ENCODE measurements around the gene SIDT2. TPM values are rescaled to one million over a fixed set of nuclear protein-coding genes. Genes with fewer than 3 reads are reported as not detected.
A peak's percentile ranks its signal among the peaks of the same experiment; 100 is the strongest.

Gene SIDT2
- total and polyA plus RNA-seq, 2 of the 4 experiments (the other 2 are of a cell fraction) = 7.3 to 30.3 TPM

GRCh38 chr11:117182551-117182935 is 4.0 kb downstream of the SIDT2 start:
- in situ Hi-C loops (cut with MboI; ENCODE audit: low sequenced_read_pairs) (no loop called here), intact Hi-C loops (cut with micrococcal nuclease) (no loop called here), dilution Hi-C loops (cut with HindIII; ENCODE audit: low sequenced_read_pairs, unreplicated experiment) (no loop called here)
- Histone ChIP-seq H3K9me3 (ENCODE audit: control insufficient read depth, insufficient read depth, low read length) (no peaks in the 10 kb centered on the region), H3K23ac (ENCODE audit: low read depth, low read length) (no peak overlapping the region), H3K27me3 (ENCODE audit: control insufficient read depth, insufficient read depth, low read length) (no peaks in the 10 kb centered on the region), H3K4me3 (ENCODE audit: insufficient read depth, low read depth, low read length) (no peak overlapping the region), H2BK15ac (ENCODE audit: low read depth, low read length) (no peak overlapping the region), H3K27ac (ENCODE audit: insufficient read depth, low read length) (no peak overlapping the region), H3K79me1 (ENCODE audit: low read depth in 1 of 2, low read length in 2 of 2) (peaks cover 21 to 31% of the 10 kb centered on the region in 2 experiments), H2AK9ac (replicated peaks; ENCODE audit: low read depth, low read length, poor library complexity) (peak overlapping the region; percentile 5), H4K91ac (ENCODE audit: insufficient read depth, low read depth, low read length) (no peak overlapping the region), H3K56ac (ENCODE audit: extremely low read depth, insufficient read depth, low read length) (no peak overlapping the region), H4K5ac (ENCODE audit: low read depth, low read length) (no peak overlapping the region), H3K4me1 (ENCODE audit: control insufficient read depth, insufficient read depth, low read length) (peaks cover 13% of the 10 kb centered on the region), H2AFZ (replicated peaks; ENCODE audit: low read length, poor library complexity) (no peak overlapping the region), H2BK120ac (ENCODE audit: low read depth, low read length) (no peak overlapping the region), H4K20me1 (ENCODE audit: insufficient read depth, low read length) (no peaks in the 10 kb centered on the region; the same call in 1 of the 2 replicates), H2AK5ac (ENCODE audit: low read depth, low read length) (no peak overlapping the region), H2BK20ac (ENCODE audit: low read depth, low read length) (no peak overlapping the region), H2BK5ac (ENCODE audit: low read depth, low read length, poor library complexity, severe bottlenecking) (no peak overlapping the region), H3K4me2 (ENCODE audit: low read depth, low read length) (no peak overlapping the region), H3K18ac (ENCODE audit: low read depth, low read length) (no peak overlapping the region), H3K9me1 (ENCODE audit: insufficient read depth, low read length) (peaks cover 8% of the 10 kb centered on the region), H4K8ac (ENCODE audit: low read depth in 2 of 2, low read length in 2 of 2) (no peak overlapping the region), H3K4ac (ENCODE audit: low read depth, low read length) (no peak overlapping the region), H3K9ac (ENCODE audit: low read depth, low read length) (no peak overlapping the region), H3K14ac (replicated peaks; ENCODE audit: low read depth, low read length) (no peak overlapping the region), H3K36me3 (ENCODE audit: control insufficient read depth, insufficient read depth, low read length) (peaks cover 34% of the 10 kb centered on the region)
- ChIA-PET POLR2A (ENCODE audit: unreplicated experiment) (no interaction called here), CTCF (no interaction called here)
- WGBS, 2 experiments (ENCODE audit: extremely low coverage in 2 of 2, insufficient read length in 1 of 2) = 100% methylated on average over 1 of the region's 10 CpGs; no CpG with 5 or more reads in 1 of the 2 experiments
- ATAC-seq (ENCODE audit: low read depth) (no peak), DNase-seq (no peak)
- BruUV-seq (replicated peaks) = no TSS peak
- TF ChIP-seq FOS (IDR thresholded peaks at IDR 0.05; ENCODE audit: low read depth, low read length) (no peak), USF2 (IDR thresholded peaks at IDR 0.05; ENCODE audit: low read depth, low read length) (no peak), MAFK (IDR thresholded peaks at IDR 0.05; ENCODE audit: low read depth, low read length) (no peak), MAZ (IDR thresholded peaks at IDR 0.05; ENCODE audit: borderline replicate concordance, low read depth, low read length) (no peak), NFE2L2 (IDR thresholded peaks at IDR 0.05; ENCODE audit: low read depth, low read length) (no peak), RAD21 (IDR thresholded peaks at IDR 0.05; ENCODE audit: low read length) (no peak), RCOR1 (IDR thresholded peaks at IDR 0.05; ENCODE audit: insufficient replicate concordance, low read length) (no peak), MXI1 (IDR thresholded peaks at IDR 0.05; ENCODE audit: borderline replicate concordance, low read depth, low read length) (no peak), CTCF (conservative IDR thresholded peaks at IDR 0.05; ENCODE audit: low read depth, low read length) (no peak)
